ENCODE data around the gene LPP.

DNA sequence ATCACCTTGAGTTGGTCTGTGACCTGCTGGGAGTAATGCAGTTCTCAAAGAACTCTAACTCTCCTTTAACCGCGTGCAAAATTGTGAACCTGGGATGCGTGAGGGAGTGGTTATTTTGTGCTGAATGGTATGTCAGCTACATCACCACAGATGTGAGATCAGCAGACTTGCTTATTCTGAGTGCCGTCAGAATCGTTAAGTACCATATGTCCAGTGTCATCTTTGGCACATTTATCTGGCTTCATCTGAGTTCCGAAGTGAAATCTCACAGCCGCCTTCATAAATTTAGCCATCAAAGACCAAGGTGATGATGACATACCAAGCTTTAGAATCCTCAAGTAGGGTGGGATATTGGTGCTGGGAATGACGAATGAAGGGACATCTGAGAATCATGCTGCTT is 670.6 kb downstream of the LPP start:
- TF ChIP-seq, protein P1, sequence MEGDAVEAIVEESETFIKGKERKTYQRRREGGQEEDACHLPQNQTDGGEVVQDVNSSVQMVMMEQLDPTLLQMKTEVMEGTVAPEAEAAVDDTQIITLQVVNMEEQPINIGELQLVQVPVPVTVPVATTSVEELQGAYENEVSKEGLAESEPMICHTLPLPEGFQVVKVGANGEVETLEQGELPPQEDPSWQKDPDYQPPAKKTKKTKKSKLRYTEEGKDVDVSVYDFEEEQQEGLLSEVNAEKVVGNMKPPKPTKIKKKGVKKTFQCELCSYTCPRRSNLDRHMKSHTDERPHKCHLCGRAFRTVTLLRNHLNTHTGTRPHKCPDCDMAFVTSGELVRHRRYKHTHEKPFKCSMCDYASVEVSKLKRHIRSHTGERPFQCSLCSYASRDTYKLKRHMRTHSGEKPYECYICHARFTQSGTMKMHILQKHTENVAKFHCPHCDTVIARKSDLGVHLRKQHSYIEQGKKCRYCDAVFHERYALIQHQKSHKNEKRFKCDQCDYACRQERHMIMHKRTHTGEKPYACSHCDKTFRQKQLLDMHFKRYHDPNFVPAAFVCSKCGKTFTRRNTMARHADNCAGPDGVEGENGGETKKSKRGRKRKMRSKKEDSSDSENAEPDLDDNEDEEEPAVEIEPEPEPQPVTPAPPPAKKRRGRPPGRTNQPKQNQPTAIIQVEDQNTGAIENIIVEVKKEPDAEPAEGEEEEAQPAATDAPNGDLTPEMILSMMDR (IDR thresholded peaks at IDR 0.05), result no peak
- no peak for TF ChIP-seq POLR2A (IDR thresholded peaks at IDR 0.05)
- no peak for TF ChIP-seq POLR2AphosphoS5 (IDR thresholded peaks at IDR 0.05)

Measured in stomach (tissue), 4 donors.